Colonic mucosa (tissue), 4 donors: ENCODE results near the gene RAI1. TPM values are rescaled to one million over a fixed set of nuclear protein-coding genes. Genes with fewer than 3 reads are reported as not detected.

Source experiments
- DNase-seq: peaks from one replicate; pipeline ENCODE4 v3.0.0-alpha.2; 2020
- H3K27ac ChIP-seq: fragments of 200-600 bp; one replicate; pipeline ENCODE4 v1.8.0; 2021
- H3K27me3 ChIP-seq: fragments of 200-600 bp; one replicate; pipeline ENCODE4 v1.8.0; 2021
- H3K36me3 ChIP-seq: fragments of 200-600 bp; one replicate; pipeline ENCODE4 v1.8.0; 2021
- H3K4me1 ChIP-seq: fragments of 200-600 bp; one replicate; pipeline ENCODE4 v1.8.0; 2021; ENCODE audit warnings: mild to moderate bottlenecking
- H3K4me3 ChIP-seq: fragments of 200-600 bp; one replicate; pipeline ENCODE4 v1.8.0; 2021
- H3K9ac ChIP-seq, 2 donors: one replicate each; pipeline ENCODE4 v1.7.0; 2013; ENCODE audit warnings: control low read depth in 2 of 2, low read depth in 2 of 2, low read length in 2 of 2
- H3K9me3 ChIP-seq: fragments of 200-600 bp; one replicate; pipeline ENCODE4 v1.8.0; 2021
- CTCF ChIP-seq: fragments of 200-600 bp; IDR thresholded peaks from one replicate; pipeline ENCODE4 v1.8.0; 2022; ENCODE audit warnings: antibody characterized with exemption, mild to moderate bottlenecking
- intact Hi-C: fragments of 100-400 bp; cut with DNase I; formaldehyde crosslinking; loops from one replicate; pipeline ENCODE4 v1.14.1; 2022
- total RNA-seq, 2 donors: library from RNA; stranded (reverse); fragmentation: NEBNext Ultra II Directional in 1 of 2; extraction: Animal tissue kit (Norgen Biotek cat#: 25700) in 1 of 2; gene quantifications; one replicate each; pipeline ENCODE4 v1.2.1, GENCODE V29; 2021
- donor health status: healthy.
- donor health status: DM: no; HTN: no; CAD: no.
- donor health status: DM: no; HTN: no; CAD: no.

The RAI1 gene
- total RNA-seq, 2 donors from 2014 or later = 21.8 to 24.5 TPM

GRCh38 chr17:17691468-17692263 lies 10.4 kb downstream of the RAI1 start:
- no peaks in the 10 kb centered on the region for H3K36me3 ChIP-seq
- H3K9me3 ChIP-seq = no peaks in the 10 kb centered on the region
- no peaks in the 10 kb centered on the region for H3K27me3 ChIP-seq
- peak overlapping the region; percentile 44 to 95 for H3K9ac ChIP-seq
- peaks cover 30% of the 10 kb centered on the region for H3K4me1 ChIP-seq
- H3K4me3 ChIP-seq = no peak overlapping the region
- no peak for DNase-seq
- intact Hi-C loops = no loop called here
- no peak for TF ChIP-seq CTCF
- H3K27ac ChIP-seq = peak overlapping the region; percentile 66

- H3K4me1 ChIP-seq = peaks cover 40% of the 10 kb centered on the region
- intact Hi-C loops = no loop called here
- no peaks in the 10 kb centered on the region for H3K9me3 ChIP-seq
- H3K9ac ChIP-seq = peak overlapping the region; percentile 44 to 95
- H3K27me3 ChIP-seq = no peaks in the 10 kb centered on the region
- no peaks in the 10 kb centered on the region for H3K36me3 ChIP-seq
- DNase-seq = no peak
- TF ChIP-seq CTCF = no peak
- H3K4me3 ChIP-seq = no peak overlapping the region
- peak overlapping the region; percentile 95 for H3K27ac ChIP-seq
These were observed 11.3 kb downstream of the RAI1 start for GRCh38 chr17:17692353-17693252.

DNA sequence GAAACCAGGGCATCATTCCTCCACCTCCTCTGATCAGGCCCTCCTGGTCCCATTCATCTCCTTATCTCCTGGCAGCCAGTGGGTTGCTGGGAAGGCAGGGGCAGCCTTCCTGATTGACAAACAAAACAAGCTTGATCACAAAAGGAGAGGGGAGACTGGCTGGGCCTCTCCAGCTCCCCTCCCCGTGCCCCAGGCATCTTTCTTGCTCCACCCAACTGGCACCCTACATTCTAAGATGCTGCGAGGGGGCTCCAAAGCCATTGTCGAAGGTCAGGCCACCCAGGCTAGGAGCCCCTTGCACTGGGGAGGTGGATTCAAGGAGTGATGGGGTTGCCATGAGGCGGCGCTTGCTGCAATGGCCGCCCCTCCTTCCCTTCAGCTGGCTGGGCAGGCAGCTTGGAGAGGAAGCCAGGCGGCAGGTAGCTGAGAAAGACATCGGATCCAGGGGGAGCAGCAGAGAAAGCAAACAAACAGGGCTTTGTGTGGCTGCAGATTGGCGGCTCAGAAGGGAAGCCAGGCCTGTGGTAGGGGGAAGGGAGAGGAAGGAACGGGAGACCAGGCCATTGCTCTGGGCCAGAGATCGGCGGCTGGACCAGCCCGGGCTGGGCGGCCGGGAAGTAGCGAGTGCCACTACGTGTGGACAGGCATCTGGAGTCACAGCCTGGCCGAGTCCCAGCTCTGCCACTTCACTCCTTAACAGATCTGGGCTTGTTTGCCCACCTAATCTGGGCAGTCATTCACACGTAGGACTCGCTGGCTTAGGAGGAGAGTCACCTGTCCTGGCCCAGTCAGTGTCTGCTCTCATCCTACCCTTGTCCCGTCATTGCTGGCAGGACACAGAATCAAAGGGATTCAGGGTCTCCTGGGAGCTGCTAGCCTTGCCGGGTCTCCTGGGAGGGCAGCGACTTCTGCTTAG lies 12.3 kb downstream of the RAI1 start:
- H3K4me3 ChIP-seq = peak overlapping the region; percentile 71
- intact Hi-C loops = no loop called here

GRCh38 chr17:17694169-17695081 lies 13.2 kb downstream of the RAI1 start:
- peak; percentile 76 for DNase-seq
- TF ChIP-seq CTCF = no peak
- peaks cover 45% of the 10 kb centered on the region for H3K4me1 ChIP-seq
- H3K4me3 ChIP-seq = peak overlapping the region; percentile 71
- no peaks in the 10 kb centered on the region for H3K36me3 ChIP-seq
- H3K27ac ChIP-seq = peak overlapping the region; percentile 95
- H3K27me3 ChIP-seq = no peaks in the 10 kb centered on the region
- intact Hi-C loops = no loop called here
- no peaks in the 10 kb centered on the region for H3K9me3 ChIP-seq
- peak overlapping the region; percentile 91 to 97 for H3K9ac ChIP-seq

More for the DNA sequence above, 12.3 kb downstream of the RAI1 start:
- no peaks in the 10 kb centered on the region for H3K36me3 ChIP-seq
- TF ChIP-seq CTCF = no peak
- H3K9ac ChIP-seq = peak overlapping the region; percentile 91 to 95
- peak; percentile 57 for DNase-seq
- peaks cover 41% of the 10 kb centered on the region for H3K4me1 ChIP-seq
- H3K27ac ChIP-seq = peak overlapping the region; percentile 95
- H3K9me3 ChIP-seq = no peaks in the 10 kb centered on the region
- no peaks in the 10 kb centered on the region for H3K27me3 ChIP-seq
